Hepatocyte (in vitro differentiated cells): ENCODE measurements around the gene TMEM201. TPM values are rescaled to one million over a fixed set of nuclear protein-coding genes. Genes with fewer than 3 reads are reported as not detected.
A peak's percentile ranks its signal among the peaks of the same experiment; 100 is the strongest.

Source experiments
- DNase-seq: peaks from one replicate; pipeline ENCODE4 v3.0.0-alpha.2; 2016; ENCODE audit warnings: low spot score
- H2AFZ ChIP-seq: fragments of 200-600 bp; sonication (generic); 2 replicates; pipeline ENCODE4 v1.6.0; 2016; ENCODE audit warnings: antibody characterized with exemption, mild to moderate bottlenecking
- H3K27ac ChIP-seq: fragments of 200-600 bp; sonication (generic); 2 replicates; pipeline ENCODE4 v1.5.1; 2016; ENCODE audit warnings: mild to moderate bottlenecking
- H3K27me3 ChIP-seq: fragments of 200-600 bp; sonication (generic); 2 replicates; pipeline ENCODE4 v1.6.1; 2016
- H3K36me3 ChIP-seq: fragments of 200-600 bp; sonication (generic); replicated peaks from 2 replicates; pipeline ENCODE4 v1.5.1; 2016; ENCODE audit warnings: low read depth; ENCODE audit not compliant: insufficient read depth
- H3K4me1 ChIP-seq: fragments of 200-600 bp; sonication (generic); 2 replicates; pipeline ENCODE4 v1.5.1; 2016; ENCODE audit warnings: mild to moderate bottlenecking, moderate library complexity; ENCODE audit not compliant: insufficient read depth
- H3K4me2 ChIP-seq: fragments of 200-600 bp; sonication (generic); 2 replicates; pipeline ENCODE4 v1.6.0; 2016
- H3K4me3 ChIP-seq: fragments of 200-600 bp; sonication (generic); 2 replicates; pipeline ENCODE4 v1.5.1; 2016; ENCODE audit warnings: mild to moderate bottlenecking
- H3K79me2 ChIP-seq: fragments of 200-600 bp; sonication (generic); 2 replicates; pipeline ENCODE4 v1.6.0; 2017; ENCODE audit warnings: mild to moderate bottlenecking
- H3K9me2 ChIP-seq: fragments of 200-600 bp; sonication (generic); replicated peaks from 2 replicates; pipeline ENCODE4 v1.6.0; 2017; ENCODE audit warnings: mild to moderate bottlenecking; ENCODE audit not compliant: insufficient read depth
- H3K9me3 ChIP-seq: fragments of 200-600 bp; sonication (generic); 2 replicates; pipeline ENCODE4 v1.5.1; 2016; ENCODE audit warnings: low read depth, mild to moderate bottlenecking
- H4K20me1 ChIP-seq: fragments of 200-600 bp; sonication (generic); 2 replicates; pipeline ENCODE4 v1.6.0; 2016; ENCODE audit warnings: mild to moderate bottlenecking; ENCODE audit not compliant: insufficient read depth, poor library complexity, severe bottlenecking
- EZH2 ChIP-seq: fragments of 200-600 bp; sonication (generic); IDR thresholded peaks from 2 replicates; pipeline ENCODE4 v1.6.1; 2016; ENCODE audit warnings: antibody characterized with exemption, mild to moderate bottlenecking, borderline replicate concordance
- EZH2phosphoT487 ChIP-seq: fragments of 200-600 bp; sonication (generic); IDR thresholded peaks from one replicate; pipeline ENCODE4 v1.6.1; 2018; ENCODE audit warnings: antibody characterized with exemption, mild to moderate bottlenecking, low read depth, moderate library complexity; ENCODE audit not compliant: unreplicated experiment, severe bottlenecking
- WGBS: methylation state at CpG from one replicate; pipeline ENCODE4 v1.1.6; 2016; ENCODE audit warnings: low lambda C conversion rate; ENCODE audit errors: missing lambda C conversion rate; 5-methylcytosine and 5-hydroxymethylcytosine counted together
- polyA plus RNA-seq: library from polyadenylated mRNA; unstranded; fragments of >200 nt; fragmentation: Nextera tagmentation; extraction: Ambion mirVana; gene quantifications from 2 replicates; pipeline ENCODE4 v1.2.1, GENCODE V29; 2016
- total RNA-seq: library from RNA; depleted of rRNA; stranded (reverse); fragments of >200 nt; gene quantifications from 2 replicates; pipeline ENCODE4 v1.2.3, GENCODE V29; 2014
- TF ChIP-seq, protein P1 (sequence below): fragments of 200-600 bp; sonication (generic); IDR thresholded peaks from 2 replicates; pipeline ENCODE4 v1.5.1; 2016; ENCODE audit warnings: antibody characterized with exemption, mild to moderate bottlenecking; ENCODE audit not compliant: poor library complexity

TMEM201 gene
- total and polyA plus RNA-seq, 2 experiments from 2014 or later = 3.7 to 11.2 TPM

- Histone ChIP-seq H4K20me1 (peaks cover 16% of the 10 kb centered on the region), H3K9me3 (no peaks in the 10 kb centered on the region), H3K4me1 (peaks cover 3% of the 10 kb centered on the region), H2AFZ (no peak overlapping the region), H3K9me2 (no peaks in the 10 kb centered on the region), H3K4me3 (no peak overlapping the region), H3K27me3 (no peaks in the 10 kb centered on the region), H3K27ac (no peak overlapping the region), H3K36me3 (no peaks in the 10 kb centered on the region), H3K79me2 (peaks cover 22% of the 10 kb centered on the region), H3K4me2 (no peak overlapping the region)
- WGBS = 89% methylated on average over 3 of the region's 3 CpGs
- no peak for DNase-seq
- no peak for TF ChIP-seq EZH2phosphoT487
- TF ChIP-seq EZH2 = no peak
- TF ChIP-seq, protein P1, sequence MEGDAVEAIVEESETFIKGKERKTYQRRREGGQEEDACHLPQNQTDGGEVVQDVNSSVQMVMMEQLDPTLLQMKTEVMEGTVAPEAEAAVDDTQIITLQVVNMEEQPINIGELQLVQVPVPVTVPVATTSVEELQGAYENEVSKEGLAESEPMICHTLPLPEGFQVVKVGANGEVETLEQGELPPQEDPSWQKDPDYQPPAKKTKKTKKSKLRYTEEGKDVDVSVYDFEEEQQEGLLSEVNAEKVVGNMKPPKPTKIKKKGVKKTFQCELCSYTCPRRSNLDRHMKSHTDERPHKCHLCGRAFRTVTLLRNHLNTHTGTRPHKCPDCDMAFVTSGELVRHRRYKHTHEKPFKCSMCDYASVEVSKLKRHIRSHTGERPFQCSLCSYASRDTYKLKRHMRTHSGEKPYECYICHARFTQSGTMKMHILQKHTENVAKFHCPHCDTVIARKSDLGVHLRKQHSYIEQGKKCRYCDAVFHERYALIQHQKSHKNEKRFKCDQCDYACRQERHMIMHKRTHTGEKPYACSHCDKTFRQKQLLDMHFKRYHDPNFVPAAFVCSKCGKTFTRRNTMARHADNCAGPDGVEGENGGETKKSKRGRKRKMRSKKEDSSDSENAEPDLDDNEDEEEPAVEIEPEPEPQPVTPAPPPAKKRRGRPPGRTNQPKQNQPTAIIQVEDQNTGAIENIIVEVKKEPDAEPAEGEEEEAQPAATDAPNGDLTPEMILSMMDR = no peak
Observed at GRCh38 chr1:9586147-9586766, 2.5 kb upstream of the TMEM201 start.

DNA sequence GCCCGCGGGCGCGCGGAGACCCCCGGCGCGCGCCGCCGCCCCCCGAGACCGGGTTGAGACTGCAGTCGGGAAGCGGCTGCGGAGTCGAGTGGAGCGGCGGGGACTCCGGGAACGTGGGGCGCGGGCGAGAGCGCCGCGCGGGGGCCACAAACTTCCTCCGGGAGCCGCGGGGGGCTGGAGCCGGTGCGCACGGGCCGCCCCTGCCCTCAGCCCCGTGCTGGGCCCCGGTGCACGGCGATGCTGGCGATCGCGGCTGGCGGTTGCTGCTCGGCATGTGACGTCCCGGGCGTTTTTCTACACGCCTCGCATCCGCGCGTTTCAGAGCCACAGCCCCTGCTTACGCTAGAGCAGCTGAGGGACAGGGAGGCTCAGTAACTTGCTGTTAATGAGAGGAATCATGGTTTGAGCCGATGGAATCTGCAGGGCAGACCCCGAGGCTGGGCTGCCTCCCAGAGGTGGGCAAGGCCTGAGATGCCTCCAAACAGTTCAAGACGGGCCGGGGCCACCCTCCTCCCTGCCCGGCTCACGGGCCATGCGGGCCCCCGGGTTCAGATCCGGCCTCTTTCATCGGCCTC, 520 bp downstream of the TMEM201 start:
- Histone ChIP-seq H3K4me1 (peaks cover 8% of the 10 kb centered on the region), H2AFZ (peak overlapping the region; percentile 60), H4K20me1 (peaks cover 24% of the 10 kb centered on the region), H3K4me2 (peak overlapping the region; percentile 95), H3K36me3 (no peaks in the 10 kb centered on the region), H3K27me3 (no peaks in the 10 kb centered on the region), H3K9me2 (no peaks in the 10 kb centered on the region), H3K9me3 (no peaks in the 10 kb centered on the region), H3K79me2 (peaks cover 49% of the 10 kb centered on the region), H3K4me3 (peak overlapping the region; percentile 77), H3K27ac (peak overlapping the region; percentile 62)
- peak; percentile 57 for DNase-seq
- TF ChIP-seq, protein P1 = no peak
- TF ChIP-seq EZH2 = no peak
- no peak for TF ChIP-seq EZH2phosphoT487
- WGBS = under 1% methylated on average over 52 of the region's 63 CpGs

GRCh38 chr1:9589719-9590157, 1.0 kb downstream of the TMEM201 start:
- TF ChIP-seq EZH2 = no peak
- TF ChIP-seq, protein P1 = no peak
- TF ChIP-seq EZH2phosphoT487 = no peak
- WGBS = 14% methylated on average over 6 of the region's 6 CpGs
- H4K20me1 ChIP-seq = peaks cover 26% of the 10 kb centered on the region
- no peak for DNase-seq
- peaks cover 54% of the 10 kb centered on the region for H3K79me2 ChIP-seq
- no peaks in the 10 kb centered on the region for H3K9me2 ChIP-seq
- peak overlapping the region; percentile 77 for H3K4me3 ChIP-seq
- H3K4me2 ChIP-seq = peak overlapping the region; percentile 95
- no peaks in the 10 kb centered on the region for H3K36me3 ChIP-seq
- peak overlapping the region; percentile 60 for H2AFZ ChIP-seq
- peaks cover 8% of the 10 kb centered on the region for H3K4me1 ChIP-seq
- no peaks in the 10 kb centered on the region for H3K9me3 ChIP-seq
- H3K27ac ChIP-seq = peak overlapping the region; percentile 62
- no peaks in the 10 kb centered on the region for H3K27me3 ChIP-seq
